Activated CD4-positive, alpha-beta T cell treated with anti-CD3 and anti-CD28 coated beads, Interleukin-2, Interleukin-6, amounts not matched to agents 100 ng/mL and 50 ng/mL, durations not matched to agents 16 hours and 8 hours (primary cell): ENCODE measurements around the gene GNS.
"Not testable (repeated sequence)": the region's sequence is repeated elsewhere in the genome, so short reads cannot be mapped to it uniquely, and the experiment has no call there.

ENCODE experiments used
- DNase-seq: peaks from one replicate; pipeline ENCODE4 v3.0.0-alpha.2; 2020

GNS gene

DNA sequence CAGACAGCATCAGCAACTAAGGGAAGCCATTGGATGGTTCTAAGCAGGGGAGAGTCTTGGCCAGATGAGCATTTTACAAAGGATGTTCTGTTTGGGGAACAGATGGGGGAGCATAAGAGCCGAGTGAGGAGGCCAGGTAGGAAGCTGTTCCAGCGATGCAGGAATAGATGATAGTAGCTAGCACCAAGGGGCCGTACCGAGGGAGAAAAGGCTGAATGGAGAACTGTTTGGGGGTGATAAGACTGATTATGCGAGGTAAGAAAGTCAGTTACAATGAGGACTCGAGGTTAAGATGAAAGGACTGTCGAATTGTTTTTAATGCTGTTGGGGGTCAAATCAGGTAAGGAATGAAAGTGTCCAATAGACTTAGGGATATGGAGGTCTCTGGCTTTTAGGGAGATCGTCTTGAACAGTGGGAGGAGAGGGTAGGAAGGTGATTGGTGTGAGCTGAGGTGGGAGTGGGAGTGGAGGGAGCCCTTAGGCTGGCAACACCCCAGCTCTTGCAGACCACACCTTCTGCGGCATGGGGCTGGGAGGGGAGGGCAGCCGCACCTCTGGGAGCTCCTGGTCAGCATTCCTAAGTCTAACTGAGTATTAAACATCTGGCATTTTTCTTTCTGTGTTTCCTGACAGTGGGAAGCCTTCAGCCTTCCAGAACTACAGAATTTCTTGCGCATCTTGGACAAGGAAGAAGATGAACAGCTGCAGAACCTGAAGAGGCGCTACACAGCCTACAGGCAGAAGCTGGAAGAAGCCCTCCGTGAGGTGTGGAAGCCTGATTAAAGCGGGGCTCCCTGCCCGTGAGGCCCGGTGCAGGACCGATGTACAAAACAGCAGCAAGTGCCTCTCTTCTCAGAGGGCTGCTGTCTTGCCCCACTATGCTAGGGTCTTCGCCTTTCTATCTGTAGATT, 64.8 kb downstream of the GNS start:
- no peak for DNase-seq

- no peak for DNase-seq
Observed at GRCh38 chr12:64691795-64692583, 67.2 kb downstream of the GNS start.

GRCh38 chr12:64691227-64691794, 67.9 kb downstream of the GNS start:
- DNase-seq = no peak

DNA sequence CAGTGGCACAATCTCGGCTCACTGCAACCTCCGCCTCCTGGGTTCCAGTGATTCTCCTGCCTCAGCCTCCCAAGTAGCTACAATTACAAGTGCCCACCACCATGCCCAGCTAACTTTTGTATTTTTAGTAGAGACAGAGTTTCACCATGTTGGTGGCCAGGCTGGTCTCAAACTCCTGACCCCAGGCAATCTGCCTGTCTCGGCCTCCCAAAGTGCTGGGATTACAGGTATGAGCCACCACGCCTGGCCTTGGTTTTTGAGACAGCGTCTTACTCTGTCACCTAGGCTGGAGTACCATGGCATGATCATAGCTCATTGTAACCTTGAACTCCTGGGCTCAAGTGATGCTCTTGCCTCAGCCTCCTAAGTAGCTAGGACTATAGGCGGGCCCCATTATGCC, 69.0 kb downstream of the GNS start:
- DNase-seq = not testable (repeated sequence)

DNA sequence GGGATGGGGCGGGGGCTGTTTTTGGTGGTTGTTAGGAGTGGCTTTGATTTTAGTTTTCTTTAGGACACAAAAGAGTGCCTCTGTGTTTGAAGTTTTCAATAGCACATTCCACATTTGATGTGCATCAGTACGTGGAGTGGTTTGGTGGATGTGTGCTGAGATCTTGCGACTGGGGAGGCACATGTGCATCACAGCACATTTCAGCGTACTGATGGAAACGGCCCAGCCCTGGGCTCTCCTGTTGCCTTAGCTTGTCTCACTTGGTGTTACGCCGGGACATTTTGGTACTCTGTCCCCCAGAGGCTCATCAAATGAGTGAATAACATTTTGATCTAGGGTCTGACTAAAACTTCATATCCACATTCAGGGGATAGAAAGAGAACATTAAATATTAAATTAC, 70.5 kb downstream of the GNS start:
- DNase-seq = no peak

GRCh38 chr12:64688219-64688618, 71.0 kb downstream of the GNS start:
- no peak for DNase-seq

DNA sequence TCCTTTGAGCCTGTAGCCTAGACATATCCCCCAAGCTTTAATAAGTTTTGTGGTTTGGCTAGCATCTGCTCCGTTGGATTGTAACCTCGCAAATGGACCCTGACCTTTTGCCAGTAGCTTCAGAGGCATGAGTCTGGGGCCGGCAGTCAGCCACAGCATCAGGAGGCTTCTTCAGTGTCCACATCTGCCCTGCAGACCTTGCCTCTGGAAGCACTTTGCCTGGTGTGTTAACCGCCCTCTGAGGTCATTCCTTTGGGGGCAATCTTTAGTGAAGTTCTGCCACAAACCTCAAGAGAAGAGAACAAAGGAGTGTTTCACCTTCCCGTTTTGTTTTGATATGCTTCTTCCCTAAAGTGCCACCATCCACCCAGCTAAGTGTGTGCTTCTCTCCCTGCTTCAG, 71.4 kb downstream of the GNS start:
- DNase-seq = no peak

GRCh38 chr12:64685605-64686004, 73.6 kb downstream of the GNS start:
- no peak for DNase-seq

- no peak for DNase-seq
Observed at GRCh38 chr12:64685050-64685449, 74.2 kb downstream of the GNS start.

- DNase-seq = no peak
Observed at GRCh38 chr12:64683816-64684543, 75.2 kb downstream of the GNS start.

- DNase-seq = no peak
Observed at GRCh38 chr12:64682572-64683277, 76.5 kb downstream of the GNS start.

DNA sequence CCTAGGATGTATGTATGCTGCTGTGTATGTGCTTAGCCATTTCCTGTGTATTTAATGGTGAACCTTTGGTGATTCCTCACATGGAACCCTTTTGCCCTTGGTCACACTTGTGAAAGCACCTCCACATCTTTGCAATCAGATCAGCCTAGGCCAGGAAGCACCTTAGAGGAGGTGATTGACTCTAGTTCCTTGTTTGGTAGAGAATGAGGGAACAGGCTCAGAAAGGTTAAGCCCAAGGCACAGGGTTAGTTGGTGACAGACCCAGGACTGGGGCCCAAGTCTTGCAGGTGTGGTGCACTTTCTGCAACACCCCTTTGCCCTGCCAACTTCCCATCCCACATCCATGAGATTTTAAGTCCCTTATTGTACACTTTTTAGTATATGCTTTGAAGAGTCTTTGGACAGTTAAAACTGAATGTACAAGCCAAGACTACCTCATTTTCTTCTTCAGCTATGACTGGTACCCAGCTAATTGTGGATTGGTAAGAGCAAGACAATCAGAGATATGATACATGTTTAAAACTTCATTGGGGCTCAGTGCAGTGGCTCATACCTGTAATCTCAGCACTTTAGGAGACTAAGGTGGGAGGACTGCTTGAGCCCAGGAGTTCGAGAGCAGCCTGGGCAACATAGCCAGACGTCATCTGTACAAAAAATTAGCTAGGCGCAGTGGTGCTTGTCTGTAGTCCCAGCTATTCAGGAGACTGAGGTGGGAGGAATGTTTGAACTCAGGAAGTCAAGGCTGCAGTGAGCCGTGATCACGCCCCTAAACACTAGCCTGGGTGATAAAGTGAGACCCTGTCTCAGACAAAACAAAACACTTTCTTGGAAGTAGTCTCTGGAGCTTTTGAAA, 77.8 kb downstream of the GNS start:
- DNase-seq = peak; percentile 69

- no peak for DNase-seq
Observed at GRCh38 chr12:64680235-64680634, 79.0 kb downstream of the GNS start.

DNA sequence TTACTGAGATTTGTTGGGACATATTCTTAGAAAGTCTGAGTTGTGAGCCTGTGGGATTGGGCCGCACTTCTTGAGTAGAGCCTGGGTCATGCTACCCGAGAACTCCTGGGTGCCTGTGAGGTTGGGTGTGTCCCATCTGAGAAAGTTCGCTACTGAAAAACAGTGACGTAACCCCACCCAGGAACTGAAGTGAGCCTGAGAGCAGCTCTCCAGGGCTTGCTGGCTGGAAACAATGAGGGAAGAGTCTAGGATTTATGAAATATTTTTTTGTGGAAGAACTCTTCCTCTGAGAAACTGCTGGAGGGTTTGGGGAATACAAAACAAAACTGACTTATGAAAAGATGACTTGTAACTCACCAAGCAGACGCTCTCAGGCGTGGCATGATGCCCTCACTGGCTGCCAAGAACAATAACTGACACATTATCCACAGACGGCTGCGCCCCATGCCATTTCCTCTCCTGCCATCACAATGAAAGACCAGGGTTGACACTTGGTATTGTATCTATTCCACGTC, 79.7 kb downstream of the GNS start:
- peak; percentile 77 for DNase-seq

- no peak for DNase-seq
Observed at GRCh38 chr12:64678835-64679234, 80.4 kb downstream of the GNS start.

DNA sequence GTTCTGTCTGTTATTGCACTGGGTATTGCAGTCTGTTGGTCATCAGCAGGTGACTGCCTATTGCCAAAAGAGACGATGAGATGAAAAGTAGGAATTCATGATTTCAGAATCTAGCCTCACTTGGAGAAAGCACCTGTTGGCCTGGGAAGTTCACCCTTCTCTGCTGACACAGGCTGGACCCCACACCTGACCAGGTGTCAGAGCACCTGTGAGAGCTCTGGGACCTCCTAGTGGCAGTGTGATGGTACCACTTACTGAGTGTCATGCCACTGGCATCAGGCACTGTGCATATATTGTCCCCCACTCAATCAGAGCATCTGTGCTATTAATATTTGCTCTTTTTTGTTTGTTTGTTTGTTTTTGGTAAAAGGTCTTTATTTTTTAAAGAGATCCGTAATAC, 81.0 kb downstream of the GNS start:
- DNase-seq = no peak

DNA sequence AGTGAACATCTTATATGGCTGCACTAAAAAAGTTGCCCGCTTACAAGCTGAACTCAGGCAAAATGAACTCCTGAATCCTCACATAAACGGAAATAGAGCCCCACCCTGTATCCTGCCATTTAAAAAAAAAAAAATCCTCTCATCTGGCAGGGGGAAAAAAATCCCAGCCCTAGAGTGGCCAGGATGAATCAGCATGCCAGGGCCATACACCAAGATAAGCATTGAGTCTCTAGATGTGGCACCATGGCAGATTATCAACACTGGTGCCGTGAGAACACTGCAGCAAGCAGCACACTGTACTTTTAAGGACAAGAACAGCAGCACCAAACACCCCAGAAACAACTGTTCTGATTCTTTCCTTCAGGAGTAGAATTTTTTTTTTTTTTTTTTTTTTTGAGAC, 83.4 kb downstream of the GNS start:
- no peak for DNase-seq

GRCh38 chr12:64674367-64674922, 84.8 kb downstream of the GNS start:
- peak; percentile 29 for DNase-seq

DNA sequence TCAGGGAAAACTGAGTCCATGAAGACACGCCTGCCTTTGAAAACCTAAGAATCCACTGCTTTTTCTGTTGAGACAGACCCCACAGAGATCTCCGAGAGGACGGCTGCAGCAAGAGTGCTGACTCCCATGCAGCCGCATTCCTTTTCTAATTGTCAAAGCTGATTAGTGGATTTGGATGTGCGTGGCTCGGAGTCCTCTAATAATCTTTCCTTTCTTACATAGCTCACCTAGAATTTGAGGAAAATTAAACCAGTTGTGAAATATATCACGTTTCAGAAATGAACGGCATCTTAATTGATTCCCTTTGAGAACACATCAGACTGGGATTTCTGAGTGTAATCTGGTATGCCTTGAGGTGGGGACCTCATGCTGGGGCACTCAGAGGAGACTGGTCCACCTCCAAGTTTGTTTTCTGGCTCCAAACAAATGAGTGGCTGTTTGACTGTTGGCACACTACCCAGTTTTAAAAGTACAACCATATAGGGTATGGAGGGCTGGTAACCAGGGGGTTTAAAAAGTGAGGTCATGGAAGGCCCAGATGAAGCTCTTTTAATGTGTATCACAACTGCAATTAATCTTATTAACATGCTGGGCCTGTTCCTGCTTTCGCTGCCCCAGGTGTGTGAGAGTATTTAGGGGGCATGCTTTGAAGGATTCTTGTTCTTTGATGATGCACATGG, 85.6 kb downstream of the GNS start:
- no peak for DNase-seq

DNA sequence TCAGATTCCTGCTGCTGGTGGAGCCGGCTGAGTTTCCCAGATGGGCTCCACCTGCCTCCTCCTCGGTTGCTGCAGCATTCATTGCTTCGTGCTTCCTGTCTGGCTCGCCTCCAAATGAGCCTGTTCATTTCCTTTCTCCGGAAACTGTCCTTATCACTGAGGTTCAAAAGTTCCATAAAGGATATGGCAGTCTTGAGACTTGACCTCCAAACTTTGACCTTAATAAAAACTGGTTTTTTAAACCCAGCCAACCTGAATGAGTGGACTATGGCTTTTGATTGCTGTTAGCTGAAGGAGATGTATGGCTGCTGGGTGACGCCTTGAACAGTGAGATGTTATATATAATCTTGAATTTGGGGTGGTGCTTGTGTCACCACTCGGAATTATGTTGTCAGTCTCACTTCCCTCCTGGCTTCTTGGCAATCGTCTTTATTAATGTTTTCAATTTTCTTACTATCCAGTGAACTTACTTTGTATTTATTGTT, 86.2 kb downstream of the GNS start:
- peak; percentile 36 for DNase-seq
